ENCODE data around the gene RAB11A. TPM values are rescaled to one million over a fixed set of nuclear protein-coding genes. Genes with fewer than 3 reads are reported as not detected.

The RAB11A gene
- total RNA-seq, 2 experiments from 2014 or later, result 130 to 197 TPM

- POLR2A ChIA-PET, result interaction anchor here (0.9 to 1.2 kb wide), 2 partner anchors 15 to 24 kb away, joined by 3 to 4 read pairs; no protein-coding TSS in a partner anchor
Measured at GRCh38 chr15:65824941-65825544, 44.2 kb upstream of the RAB11A start.

GRCh38 chr15:65827065-65827464, 42.2 kb upstream of the RAB11A start:
- intact Hi-C loops (cut with micrococcal nuclease; ENCODE audit: unreplicated experiment), result no loop called here
- Histone ChIP-seq H3K9me3 (ENCODE audit: low read length) (no peaks in the 10 kb centered on the region), H4K20me1 (ENCODE audit: insufficient read depth, low read length) (no peaks in the 10 kb centered on the region), H3K9me2 (ENCODE audit: insufficient read depth, low read length) (no peaks in the 10 kb centered on the region), H3K27ac (ENCODE audit: low read depth, low read length, poor library complexity, severe bottlenecking) (no peak overlapping the region), H2AFZ (ENCODE audit: low read length) (no peak overlapping the region), H3K36me3 (ENCODE audit: insufficient read depth, low read length) (no peaks in the 10 kb centered on the region), H3K4me2 (ENCODE audit: low read length) (no peak overlapping the region), H3K4me3 (ENCODE audit: low read depth, low read length, poor library complexity, severe bottlenecking) (no peak overlapping the region), H3K4me1 (ENCODE audit: insufficient read depth, low read length, poor library complexity, severe bottlenecking) (peaks cover 7% of the 10 kb centered on the region), H3K79me2 (ENCODE audit: insufficient read depth, low read depth, low read length) (no peaks in the 10 kb centered on the region)
- POLR2A ChIA-PET, result no interaction called here
- CTCF ChIA-PET (ENCODE audit: unreplicated experiment), result no interaction called here
- TF ChIP-seq EZH2phosphoT487 (IDR thresholded peaks at IDR 0.05; ENCODE audit: borderline replicate concordance, low read depth, low read length) (no peak), CTCF (conservative IDR thresholded peaks at IDR 0.05; ENCODE audit: low read length) (no peak)
- no TSS peak for BruUV-seq (replicated peaks)
- DNase-seq (ENCODE audit: low spot score), result no peak

More at GRCh38 chr15:65824941-65825544, 44.2 kb upstream of the RAB11A start:
- H3K4me2 ChIP-seq (ENCODE audit: low read length), result no peak overlapping the region
- no peak overlapping the region for H2AFZ ChIP-seq (ENCODE audit: low read length)
- H3K9me2 ChIP-seq (ENCODE audit: insufficient read depth, low read length), result no peaks in the 10 kb centered on the region
- no TSS peak for BruUV-seq (replicated peaks)
- no peaks in the 10 kb centered on the region for H4K20me1 ChIP-seq (ENCODE audit: insufficient read depth, low read length)
- no peak overlapping the region for H3K27ac ChIP-seq (ENCODE audit: low read depth, low read length, poor library complexity, severe bottlenecking)
- H3K4me1 ChIP-seq (ENCODE audit: insufficient read depth, low read length, poor library complexity, severe bottlenecking), result peaks cover 14% of the 10 kb centered on the region
- no peak for TF ChIP-seq CTCF (conservative IDR thresholded peaks at IDR 0.05; ENCODE audit: low read length)
- no peak for TF ChIP-seq EZH2phosphoT487 (IDR thresholded peaks at IDR 0.05; ENCODE audit: borderline replicate concordance, low read depth, low read length)
- no peaks in the 10 kb centered on the region for H3K9me3 ChIP-seq (ENCODE audit: low read length)
- H3K4me3 ChIP-seq (ENCODE audit: low read depth, low read length, poor library complexity, severe bottlenecking), result no peak overlapping the region
- intact Hi-C loops (cut with micrococcal nuclease; ENCODE audit: unreplicated experiment), result no loop called here
- no peaks in the 10 kb centered on the region for H3K36me3 ChIP-seq (ENCODE audit: insufficient read depth, low read length)
- no peaks in the 10 kb centered on the region for H3K79me2 ChIP-seq (ENCODE audit: insufficient read depth, low read depth, low read length)
- CTCF ChIA-PET (ENCODE audit: unreplicated experiment), result no interaction called here
- DNase-seq (ENCODE audit: low spot score), result no peak

GRCh38 chr15:65828585-65828984, 40.7 kb upstream of the RAB11A start:
- intact Hi-C loops (cut with micrococcal nuclease; ENCODE audit: unreplicated experiment), result no loop called here
- DNase-seq (ENCODE audit: low spot score), result no peak
- peaks cover 16% of the 10 kb centered on the region for H3K4me1 ChIP-seq (ENCODE audit: insufficient read depth, low read length, poor library complexity, severe bottlenecking)

More at GRCh38 chr15:65828585-65828984, 40.7 kb upstream of the RAB11A start:
- H3K9me3 ChIP-seq (ENCODE audit: low read length), result no peaks in the 10 kb centered on the region
- ChIA-PET CTCF (ENCODE audit: unreplicated experiment) (interaction anchor here (0.7 kb wide), 1 partner anchor 191 kb away, joined by 3 read pairs; no protein-coding TSS in a partner anchor), POLR2A (no interaction called here)
- BruUV-seq (replicated peaks), result no TSS peak
- no peaks in the 10 kb centered on the region for H4K20me1 ChIP-seq (ENCODE audit: insufficient read depth, low read length)
- H3K4me3 ChIP-seq (ENCODE audit: low read depth, low read length, poor library complexity, severe bottlenecking), result no peak overlapping the region
- no peak overlapping the region for H3K4me2 ChIP-seq (ENCODE audit: low read length)
- H3K36me3 ChIP-seq (ENCODE audit: insufficient read depth, low read length), result no peaks in the 10 kb centered on the region
- peak overlapping the region; percentile 30; the same call in 1 of the 2 replicates for H2AFZ ChIP-seq (ENCODE audit: low read length)
- H3K79me2 ChIP-seq (ENCODE audit: insufficient read depth, low read depth, low read length), result no peaks in the 10 kb centered on the region
- no peak for TF ChIP-seq CTCF (conservative IDR thresholded peaks at IDR 0.05; ENCODE audit: low read length)
- H3K27ac ChIP-seq (ENCODE audit: low read depth, low read length, poor library complexity, severe bottlenecking), result no peak overlapping the region
- H3K9me2 ChIP-seq (ENCODE audit: insufficient read depth, low read length), result no peaks in the 10 kb centered on the region

Measured in OCI-LY7 (cell line).